ENCODE data around the gene DNAJB6. TPM values are rescaled to one million over a fixed set of nuclear protein-coding genes. Genes with fewer than 3 reads are reported as not detected.

DNAJB6 gene
- total RNA-seq, 2 experiments from 2014 or later = 67.8 to 80.6 TPM

GRCh38 chr7:157425137-157425731 is 88.4 kb downstream of the DNAJB6 start:
- no peak for ATAC-seq
- no peak for TF ChIP-seq CTCF (IDR thresholded peaks at IDR 0.05)
- H3K4me1 Mint-ChIP-seq (ENCODE audit: low read depth) = no peaks in the 10 kb centered on the region
- ChIA-PET POLR2A (no interaction called here), CTCF (no interaction called here)
- H3K27me3 Mint-ChIP-seq = no peaks in the 10 kb centered on the region
- no peaks in the 10 kb centered on the region for H3K36me3 Mint-ChIP-seq (ENCODE audit: low read depth)
- no peak for DNase-seq
- no peak overlapping the region for H3K4me3 Mint-ChIP-seq
- no peak overlapping the region for H3K27ac Mint-ChIP-seq
- intact Hi-C loops (cut with micrococcal nuclease) = no loop called here
- no peaks in the 10 kb centered on the region for H3K9me3 Mint-ChIP-seq

DNA sequence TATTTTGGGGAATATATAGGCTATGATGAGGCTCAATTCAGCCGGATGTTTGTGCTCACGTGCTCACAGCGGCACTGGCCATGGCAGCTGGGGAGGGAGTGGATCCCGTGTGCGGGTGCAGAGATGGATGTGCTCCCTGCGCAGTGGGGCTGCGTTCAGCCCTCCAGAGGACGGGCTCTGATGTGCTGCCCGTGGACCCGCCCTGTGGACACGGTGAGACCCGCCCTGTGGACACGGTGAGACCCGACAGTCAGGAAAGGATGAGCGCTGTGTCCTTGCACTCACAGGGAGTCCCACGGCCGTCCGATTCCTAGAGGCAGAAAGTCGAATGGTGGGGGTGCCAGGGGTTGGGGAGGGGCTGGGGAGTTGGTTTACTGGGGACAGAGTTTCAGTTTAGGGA is 89.0 kb downstream of the DNAJB6 start:
- intact Hi-C loops (cut with micrococcal nuclease) = no loop called here
- CTCF ChIA-PET = no interaction called here
- POLR2A ChIA-PET = no interaction called here
- no peak for TF ChIP-seq CTCF (IDR thresholded peaks at IDR 0.05)
- no peak overlapping the region for H3K27ac Mint-ChIP-seq
- ATAC-seq (no peak), DNase-seq (no peak)
- H3K9me3 Mint-ChIP-seq = no peaks in the 10 kb centered on the region
- no peaks in the 10 kb centered on the region for H3K36me3 Mint-ChIP-seq (ENCODE audit: low read depth)
- no peaks in the 10 kb centered on the region for H3K27me3 Mint-ChIP-seq
- H3K4me3 Mint-ChIP-seq = no peak overlapping the region
- no peaks in the 10 kb centered on the region for H3K4me1 Mint-ChIP-seq (ENCODE audit: low read depth)

GRCh38 chr7:157426463-157427301 is 89.9 kb downstream of the DNAJB6 start:
- intact Hi-C loops (cut with micrococcal nuclease) = no loop called here
- H3K27me3 Mint-ChIP-seq = no peaks in the 10 kb centered on the region
- no peaks in the 10 kb centered on the region for H3K36me3 Mint-ChIP-seq (ENCODE audit: low read depth)
- DNase-seq (no peak), ATAC-seq (no peak)
- H3K4me3 Mint-ChIP-seq = no peak overlapping the region
- TF ChIP-seq CTCF (IDR thresholded peaks at IDR 0.05) = no peak
- H3K4me1 Mint-ChIP-seq (ENCODE audit: low read depth) = no peaks in the 10 kb centered on the region
- H3K27ac Mint-ChIP-seq = no peak overlapping the region
- H3K9me3 Mint-ChIP-seq = no peaks in the 10 kb centered on the region
- CTCF ChIA-PET = interaction anchor here (0.9 kb wide), 1 partner anchor 40 kb away, joined by 5 read pairs; no protein-coding TSS in a partner anchor
- POLR2A ChIA-PET = no interaction called here

- Mint-ChIP-seq H3K27me3 (no peaks in the 10 kb centered on the region), H3K4me3 (no peak overlapping the region), H3K9me3 (no peaks in the 10 kb centered on the region), H3K4me1 (ENCODE audit: low read depth) (peaks cover 6% of the 10 kb centered on the region), H3K36me3 (ENCODE audit: low read depth) (no peaks in the 10 kb centered on the region), H3K27ac (no peak overlapping the region)
- intact Hi-C loops (cut with micrococcal nuclease) = no loop called here
- ChIA-PET POLR2A (no interaction called here), CTCF (no interaction called here)
- no peak for ATAC-seq
- no peak for TF ChIP-seq CTCF (IDR thresholded peaks at IDR 0.05)
- DNase-seq = no peak
Observed at GRCh38 chr7:157427811-157428553, 91.2 kb downstream of the DNAJB6 start.

GRCh38 chr7:157428554-157428945 is 91.7 kb downstream of the DNAJB6 start:
- Mint-ChIP-seq H3K27me3 (no peaks in the 10 kb centered on the region), H3K4me1 (ENCODE audit: low read depth) (peaks cover 12% of the 10 kb centered on the region), H3K27ac (no peak overlapping the region), H3K9me3 (no peaks in the 10 kb centered on the region), H3K36me3 (ENCODE audit: low read depth) (no peaks in the 10 kb centered on the region), H3K4me3 (no peak overlapping the region)
- ChIA-PET POLR2A (no interaction called here), CTCF (no interaction called here)
- DNase-seq = no peak
- no peak for ATAC-seq
- intact Hi-C loops (cut with micrococcal nuclease) = no loop called here
- TF ChIP-seq CTCF (IDR thresholded peaks at IDR 0.05) = no peak
